Trophoblast cell (in vitro differentiated cells and primary cell): ENCODE results near the gene CST8.

Source experiments
- DNase-seq, 2 donors: peaks; one replicate each; pipeline ENCODE4 v3.0.0-alpha.2; 2016
- H2AFZ ChIP-seq: 2 replicates; pipeline ENCODE4 v1.6.1; 2013; ENCODE audit warnings: low read length, moderate library complexity, mild to moderate bottlenecking; ENCODE audit not compliant: insufficient read depth, poor library complexity
- H2AK5ac ChIP-seq: 2 replicates; pipeline ENCODE4 v1.6.1; 2013; ENCODE audit warnings: mild to moderate bottlenecking, low read length
- H2BK120ac ChIP-seq: 2 replicates; pipeline ENCODE4 v1.6.1; 2013; ENCODE audit warnings: low read length, mild to moderate bottlenecking, moderate library complexity; ENCODE audit not compliant: insufficient read depth, poor library complexity
- H2BK12ac ChIP-seq: 2 replicates; pipeline ENCODE4 v1.6.1; 2013; ENCODE audit warnings: mild to moderate bottlenecking, low read length, moderate library complexity
- H2BK5ac ChIP-seq: 2 replicates; pipeline ENCODE4 v1.6.1; 2013; ENCODE audit warnings: low read length, low read depth, moderate library complexity, mild to moderate bottlenecking; ENCODE audit not compliant: poor library complexity
- H3K14ac ChIP-seq: 2 replicates; pipeline ENCODE4 v1.6.1; 2013; ENCODE audit warnings: mild to moderate bottlenecking, low read length
- H3K18ac ChIP-seq: 2 replicates; pipeline ENCODE4 v1.6.1; 2013; ENCODE audit warnings: mild to moderate bottlenecking, low read length
- H3K23ac ChIP-seq: 2 replicates; pipeline ENCODE4 v1.6.1; 2013; ENCODE audit warnings: low read length
- H3K27ac ChIP-seq: 2 replicates; pipeline ENCODE4 v1.5.1; 2013; ENCODE audit warnings: low read depth, mild to moderate bottlenecking, inconsistent platforms, low read length, moderate library complexity
- H3K27me3 ChIP-seq: 2 replicates; pipeline ENCODE4 v1.6.1; 2013; ENCODE audit warnings: inconsistent platforms, mild to moderate bottlenecking, low read length, moderate library complexity; ENCODE audit not compliant: insufficient read depth
- H3K36me3 ChIP-seq, 2 experiments: 1 replicate in 1 of 2; 2 replicates in 1 of 2; pipeline ENCODE4 v1.6.1; 2013; ENCODE audit warnings: low read length in 2 of 2, mild to moderate bottlenecking in 2 of 2, moderate library complexity in 1 of 2; ENCODE audit not compliant: insufficient read depth in 2 of 2, control insufficient read depth in 1 of 2
- H3K4ac ChIP-seq: 2 replicates; pipeline ENCODE4 v1.6.1; 2013; ENCODE audit warnings: low read depth, mild to moderate bottlenecking, low read length, moderate library complexity
- H3K4me1 ChIP-seq, 2 experiments: 1 replicate in 1 of 2; 2 replicates in 1 of 2; pipeline ENCODE4 v1.6.1; 2013; ENCODE audit warnings: low read length in 2 of 2, mild to moderate bottlenecking in 2 of 2, moderate library complexity in 1 of 2; ENCODE audit not compliant: insufficient read depth in 2 of 2, control insufficient read depth in 1 of 2
- H3K4me2 ChIP-seq: 2 replicates; pipeline ENCODE4 v1.6.1; 2013; ENCODE audit warnings: inconsistent platforms, mild to moderate bottlenecking, low read length, moderate library complexity
- H3K4me3 ChIP-seq: 2 replicates; pipeline ENCODE4 v1.5.1; 2013; ENCODE audit warnings: mild to moderate bottlenecking, low read depth, low read length, inconsistent platforms
- H3K79me1 ChIP-seq: one replicate; pipeline ENCODE4 v1.6.1; 2013; ENCODE audit warnings: low read length
- H3K79me2 ChIP-seq: 2 replicates; pipeline ENCODE4 v1.6.1; 2013; ENCODE audit warnings: low read length, mild to moderate bottlenecking; ENCODE audit not compliant: control insufficient read depth, insufficient read depth, poor library complexity
- H3K9ac ChIP-seq: 2 replicates; pipeline ENCODE4 v1.6.1; 2013; ENCODE audit warnings: mild to moderate bottlenecking, low read length
- H3K9me3 ChIP-seq: 2 replicates; pipeline ENCODE4 v1.6.1; 2013; ENCODE audit warnings: low read depth, mild to moderate bottlenecking, control low read depth, inconsistent platforms, low read length; ENCODE audit not compliant: insufficient read depth
- H4K12ac ChIP-seq: 2 replicates; pipeline ENCODE4 v1.6.1; 2013; ENCODE audit warnings: low read depth, mild to moderate bottlenecking, low read length, moderate library complexity
- H4K8ac ChIP-seq: 2 replicates; pipeline ENCODE4 v1.6.1; 2013; ENCODE audit warnings: low read depth, mild to moderate bottlenecking, low read length, moderate library complexity
- H4K91ac ChIP-seq: one replicate; pipeline ENCODE4 v1.6.1; 2013; ENCODE audit warnings: low read depth, mild to moderate bottlenecking, low read length, moderate library complexity
- WGBS: extraction: QIAGEN DNeasy Blood & Tissue Kit; methylation state at CpG from one replicate; pipeline ENCODE4 v1.1.7; 2013; ENCODE audit warnings: missing lambda C conversion rate; ENCODE audit not compliant: insufficient read length, insufficient coverage; ENCODE audit errors: extremely low coverage; 5-methylcytosine and 5-hydroxymethylcytosine counted together

The CST8 gene

GRCh38 chr20:23445596-23446217 lies 45.2 kb upstream of the CST8 start:
- no peak overlapping the region for H3K27ac ChIP-seq
- no peaks in the 10 kb centered on the region for H3K79me2 ChIP-seq
- peak; percentile 93 to 94 for DNase-seq
- no peak overlapping the region for H4K12ac ChIP-seq
- H3K79me1 ChIP-seq, result no peaks in the 10 kb centered on the region
- peak overlapping the region; percentile 12 for H2BK12ac ChIP-seq
- no peak overlapping the region for H3K18ac ChIP-seq
- H3K36me3 ChIP-seq, result no peaks in the 10 kb centered on the region
- no peaks in the 10 kb centered on the region for H3K9me3 ChIP-seq
- H3K14ac ChIP-seq, result no peak overlapping the region
- WGBS, result no CpG with 5 or more reads among the region's 7 CpGs
- H3K23ac ChIP-seq, result no peak overlapping the region
- H3K9ac ChIP-seq, result no peak overlapping the region
- no peaks in the 10 kb centered on the region for H3K27me3 ChIP-seq
- H3K4me2 ChIP-seq, result no peak overlapping the region
- peak overlapping the region; percentile 17 for H2BK120ac ChIP-seq
- no peak overlapping the region for H3K4ac ChIP-seq
- H3K4me3 ChIP-seq, result no peak overlapping the region
- no peak overlapping the region for H4K91ac ChIP-seq
- peak overlapping the region; percentile 33 for H2BK5ac ChIP-seq
- peaks cover 4 to 6% of the 10 kb centered on the region in 2 experiments for H3K4me1 ChIP-seq
- no peak overlapping the region for H2AK5ac ChIP-seq
- H4K8ac ChIP-seq, result no peak overlapping the region
- H2AFZ ChIP-seq, result no peak overlapping the region

DNA sequence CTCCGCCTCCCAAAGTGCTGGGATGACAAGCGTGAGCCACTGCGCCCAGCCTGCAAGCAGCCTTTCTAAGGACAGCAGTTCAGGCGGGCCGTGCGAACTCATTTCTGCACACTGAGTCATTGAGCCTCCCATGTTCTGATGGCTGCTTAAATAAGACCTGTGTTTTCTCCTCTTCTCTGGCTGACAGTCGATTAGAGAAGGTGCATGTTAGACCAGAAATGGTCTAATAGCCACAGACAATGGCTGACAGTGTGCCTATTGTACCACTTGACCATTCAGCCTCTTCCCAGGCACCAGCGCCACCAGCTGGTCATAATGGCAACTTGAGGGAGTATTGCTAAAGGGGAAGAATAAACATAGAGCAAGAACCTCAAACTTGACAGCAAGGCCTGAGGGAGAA lies 44.4 kb upstream of the CST8 start:
- no peaks in the 10 kb centered on the region for H3K79me2 ChIP-seq
- no peaks in the 10 kb centered on the region for H3K79me1 ChIP-seq
- no peak overlapping the region for H3K9ac ChIP-seq
- peaks cover 4 to 6% of the 10 kb centered on the region in 2 experiments for H3K4me1 ChIP-seq
- peak; percentile 84 to 91 for DNase-seq
- no peak overlapping the region for H4K12ac ChIP-seq
- H2BK120ac ChIP-seq, result no peak overlapping the region
- H3K4ac ChIP-seq, result no peak overlapping the region
- no peak overlapping the region for H3K18ac ChIP-seq
- no peak overlapping the region for H3K14ac ChIP-seq
- H3K4me3 ChIP-seq, result no peak overlapping the region
- no peak overlapping the region for H2AK5ac ChIP-seq
- H3K27ac ChIP-seq, result no peak overlapping the region
- H3K23ac ChIP-seq, result no peak overlapping the region
- H3K9me3 ChIP-seq, result no peaks in the 10 kb centered on the region
- H2BK5ac ChIP-seq, result no peak overlapping the region
- H2AFZ ChIP-seq, result no peak overlapping the region
- no peak overlapping the region for H4K91ac ChIP-seq
- H3K36me3 ChIP-seq, result no peaks in the 10 kb centered on the region
- no CpG with 5 or more reads among the region's 8 CpGs for WGBS
- no peak overlapping the region for H3K4me2 ChIP-seq
- H4K8ac ChIP-seq, result no peak overlapping the region
- no peaks in the 10 kb centered on the region for H3K27me3 ChIP-seq
- no peak overlapping the region for H2BK12ac ChIP-seq

- Histone ChIP-seq H3K27ac (no peak overlapping the region), H3K4ac (no peak overlapping the region), H3K9ac (no peak overlapping the region), H4K8ac (no peak overlapping the region), H3K79me2 (no peaks in the 10 kb centered on the region), H4K91ac (no peak overlapping the region), H3K4me2 (no peak overlapping the region), H3K4me3 (no peak overlapping the region), H3K14ac (no peak overlapping the region), H3K23ac (no peak overlapping the region), H4K12ac (no peak overlapping the region), H3K79me1 (no peaks in the 10 kb centered on the region), H2BK12ac (no peak overlapping the region), H2AFZ (no peak overlapping the region), H3K4me1 (peaks cover 4 to 6% of the 10 kb centered on the region in 2 experiments), H2BK120ac (no peak overlapping the region), H3K18ac (no peak overlapping the region), H2BK5ac (no peak overlapping the region), H3K27me3 (no peaks in the 10 kb centered on the region), H3K9me3 (no peaks in the 10 kb centered on the region), H3K36me3 (no peaks in the 10 kb centered on the region), H2AK5ac (no peak overlapping the region)
- DNase-seq, result no peak
- WGBS, result no CpG with 5 or more reads among the region's 5 CpGs
Measured at GRCh38 chr20:23448167-23448566, 42.8 kb upstream of the CST8 start.

- Histone ChIP-seq H3K14ac (no peak overlapping the region), H3K79me1 (no peaks in the 10 kb centered on the region), H3K4ac (no peak overlapping the region), H3K79me2 (no peaks in the 10 kb centered on the region), H3K23ac (no peak overlapping the region), H3K9me3 (no peaks in the 10 kb centered on the region), H2BK120ac (no peak overlapping the region), H3K27ac (no peak overlapping the region), H3K36me3 (no peaks in the 10 kb centered on the region), H3K4me2 (no peak overlapping the region), H3K4me3 (no peak overlapping the region), H4K8ac (no peak overlapping the region), H2BK5ac (no peak overlapping the region), H4K12ac (no peak overlapping the region), H3K4me1 (peaks cover 4 to 6% of the 10 kb centered on the region in 2 experiments), H2AFZ (no peak overlapping the region), H2AK5ac (no peak overlapping the region), H2BK12ac (no peak overlapping the region), H3K27me3 (no peaks in the 10 kb centered on the region), H3K9ac (no peak overlapping the region), H4K91ac (no peak overlapping the region), H3K18ac (no peak overlapping the region)
- no peak for DNase-seq
- no CpG with 5 or more reads among the region's 3 CpGs for WGBS
Measured at GRCh38 chr20:23449421-23449820, 41.5 kb upstream of the CST8 start.
